MCF 10A (cell line): ENCODE results near the gene COL16A1. TPM values are rescaled to one million over a fixed set of nuclear protein-coding genes. Genes with fewer than 3 reads are reported as not detected.
A peak's percentile ranks its signal among the peaks of the same experiment; 100 is the strongest.
"Not testable (repeated sequence)": the region's sequence is repeated elsewhere in the genome, so short reads cannot be mapped to it uniquely, and the experiment has no call there.

Experiments
- BruUV-seq: library from RNA; stranded (reverse); fragments of 400-500 nt; replicated peaks from 2 replicates; lab custom pipeline; 2021; lab: Mats Ljungman, UMichigan
- CTCF ChIA-PET: fragments of 300-600 bp; sonication (Branson Sonifier 250); formaldehyde crosslinking; extraction: SDS; loops from one replicate; lab custom pipeline; 2021; ENCODE audit warnings: antibody characterized with exemption, inconsistent platforms; lab: Yijun Ruan, JAX
- POLR2A ChIA-PET: fragments of 300-600, 350-650 bp; sonication (Branson Sonifier 250); formaldehyde crosslinking; extraction: SDS; loops from one replicate; lab custom pipeline; 2020; ENCODE audit warnings: antibody characterized with exemption, inconsistent platforms; lab: Yijun Ruan, JAX
- DNase-seq: peaks from one replicate; pipeline ENCODE4 v3.0.0-alpha.2; 2018; ENCODE audit not compliant: unreplicated experiment
- H3K27ac Mint-ChIP-seq: one replicate; pipeline ENCODE4 v1.8.0; 2022; ENCODE audit warnings: mild to moderate bottlenecking, low read depth, mixed read lengths; ENCODE audit not compliant: unreplicated experiment
- H3K27me3 Mint-ChIP-seq: one replicate; pipeline ENCODE4 v1.8.0; 2022; ENCODE audit warnings: mixed read lengths; ENCODE audit not compliant: insufficient read depth, unreplicated experiment
- H3K36me3 Mint-ChIP-seq: one replicate; pipeline ENCODE4 v1.8.0; 2022; ENCODE audit warnings: mild to moderate bottlenecking, moderate library complexity, mixed read lengths; ENCODE audit not compliant: insufficient read depth, unreplicated experiment
- H3K4me1 Mint-ChIP-seq: one replicate; pipeline ENCODE4 v1.8.0; 2022; ENCODE audit warnings: mixed read lengths; ENCODE audit not compliant: insufficient read depth, unreplicated experiment
- H3K4me3 Mint-ChIP-seq: one replicate; pipeline ENCODE4 v1.8.0; 2022; ENCODE audit warnings: mild to moderate bottlenecking, moderate library complexity, mixed read lengths; ENCODE audit not compliant: unreplicated experiment
- H3K9me3 Mint-ChIP-seq: one replicate; pipeline ENCODE4 v1.8.0; 2022; ENCODE audit warnings: mixed read lengths; ENCODE audit not compliant: unreplicated experiment
- CTCF ChIP-seq: fragments of 200-600 bp; IDR thresholded peaks from one replicate; pipeline ENCODE4 v1.8.0; 2022; ENCODE audit warnings: antibody characterized with exemption, mild to moderate bottlenecking; ENCODE audit not compliant: unreplicated experiment
- intact Hi-C: fragments of 100-400 bp; cut with micrococcal nuclease; formaldehyde crosslinking; loops from 2 replicates; pipeline ENCODE4 v1.14.1; 2022
- total RNA-seq: library from RNA; stranded (reverse); gene quantifications from 2 replicates; pipeline ENCODE4 v1.2.3, GENCODE V29; 2022

Gene COL16A1
- total RNA-seq, 1 experiment from 2014 or later: 42.1 TPM

DNA sequence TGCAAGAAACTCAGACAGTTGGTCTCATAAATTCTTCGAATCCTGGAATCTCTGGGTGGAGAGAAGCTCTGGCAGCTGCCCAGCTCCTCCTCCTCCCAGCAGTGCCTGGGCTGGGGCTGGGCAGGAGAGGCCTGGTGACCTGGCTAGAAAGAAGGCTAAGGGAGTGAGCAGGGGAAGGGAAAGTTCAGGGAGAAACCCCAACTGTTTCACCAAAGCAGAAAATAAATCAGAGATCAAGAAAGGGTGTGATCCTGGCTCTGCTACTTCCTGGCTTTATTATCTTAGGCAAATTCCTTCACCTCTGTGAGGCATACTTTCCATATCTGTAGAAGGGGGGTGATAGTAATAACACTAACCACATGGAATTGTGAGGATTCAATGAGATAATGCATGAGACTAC is 8.8 kb upstream of the COL16A1 start:
- no TSS peak for BruUV-seq
- intact Hi-C loops: no loop called here
- H3K4me1 Mint-ChIP-seq: peaks cover 43% of the 10 kb centered on the region

GRCh38 chr1:31712068-31712467 is 8.3 kb upstream of the COL16A1 start:
- Mint-ChIP-seq H3K27me3 (no peaks in the 10 kb centered on the region), H3K4me1 (peaks cover 43% of the 10 kb centered on the region), H3K9me3 (no peaks in the 10 kb centered on the region), H3K4me3 (no peak overlapping the region), H3K36me3 (no peaks in the 10 kb centered on the region), H3K27ac (peak overlapping the region; percentile 67)
- no peak for TF ChIP-seq CTCF
- intact Hi-C loops: no loop called here
- DNase-seq: no peak
- ChIA-PET POLR2A (interaction anchor here (1.0 to 3.3 kb wide), 5 partner anchors 9 to 74 kb away, joined by 3 to 32 read pairs (median 4); partner anchors contain the start of gene COL16A1), CTCF (interaction anchor here (0.5 to 2.1 kb wide), 7 partner anchors 34 to 569 kb away, joined by 3 to 16 read pairs (median 3); partner anchors contain the start of gene ADGRB2)
- no TSS peak for BruUV-seq

More for the DNA sequence above, 8.8 kb upstream of the COL16A1 start:
- POLR2A ChIA-PET: interaction anchor here (1.0 to 3.3 kb wide), 5 partner anchors 9 to 74 kb away, joined by 3 to 32 read pairs (median 4); partner anchors contain the start of gene COL16A1
- DNase-seq: peak; percentile 38
- Mint-ChIP-seq H3K36me3 (no peaks in the 10 kb centered on the region), H3K4me3 (no peak overlapping the region), H3K27me3 (no peaks in the 10 kb centered on the region), H3K9me3 (no peaks in the 10 kb centered on the region), H3K27ac (peak overlapping the region; percentile 67)
- CTCF ChIA-PET: interaction anchor here (0.9 to 2.1 kb wide), 6 partner anchors 33 to 150 kb away, joined by 3 to 16 read pairs (median 4); partner anchors contain the start of gene ADGRB2
- TF ChIP-seq CTCF: no peak

- Mint-ChIP-seq H3K4me3 (no peak overlapping the region), H3K27ac (no peak overlapping the region), H3K36me3 (no peaks in the 10 kb centered on the region), H3K9me3 (no peaks in the 10 kb centered on the region), H3K27me3 (no peaks in the 10 kb centered on the region), H3K4me1 (peaks cover 61% of the 10 kb centered on the region)
- no peak for DNase-seq
- POLR2A ChIA-PET: interaction anchor here (0.6 to 1.1 kb wide), 2 partner anchors 38 to 1618 kb away, joined by 3 read pairs; no protein-coding TSS in a partner anchor
- CTCF ChIA-PET: interaction anchor here (0.7 to 1.0 kb wide), 2 partner anchors 27 to 38 kb away, joined by 3 read pairs; no protein-coding TSS in a partner anchor
- intact Hi-C loops: no loop called here
- no TSS peak for BruUV-seq
- TF ChIP-seq CTCF: no peak
These were observed 4.5 kb upstream of the COL16A1 start for GRCh38 chr1:31708324-31708723.

GRCh38 chr1:31707711-31708110 is 3.9 kb upstream of the COL16A1 start:
- no peak for TF ChIP-seq CTCF
- H3K4me3 Mint-ChIP-seq: no peak overlapping the region
- no TSS peak for BruUV-seq
- H3K4me1 Mint-ChIP-seq: peaks cover 61% of the 10 kb centered on the region
- H3K36me3 Mint-ChIP-seq: no peaks in the 10 kb centered on the region
- no peaks in the 10 kb centered on the region for H3K9me3 Mint-ChIP-seq
- no peak overlapping the region for H3K27ac Mint-ChIP-seq
- intact Hi-C loops: no loop called here
- ChIA-PET POLR2A (interaction anchor here (0.5 to 1.1 kb wide), 3 partner anchors 38 to 1617 kb away, joined by 3 read pairs; no protein-coding TSS in a partner anchor), CTCF (interaction anchor here (0.7 kb wide), 1 partner anchor 28 kb away, joined by 3 read pairs; no protein-coding TSS in a partner anchor)
- peak; percentile 74 for DNase-seq
- no peaks in the 10 kb centered on the region for H3K27me3 Mint-ChIP-seq

GRCh38 chr1:31707059-31707600 is 3.3 kb upstream of the COL16A1 start:
- CTCF ChIA-PET, H3K9me3 Mint-ChIP-seq, H3K27me3 Mint-ChIP-seq, H3K4me3 Mint-ChIP-seq, DNase-seq, H3K36me3 Mint-ChIP-seq, intact Hi-C loops, H3K27ac Mint-ChIP-seq, POLR2A ChIA-PET, BruUV-seq: not testable (repeated sequence)
- peaks cover 60% of the 10 kb centered on the region for H3K4me1 Mint-ChIP-seq
